Stomach (tissue), 9 donors: ENCODE measurements around the gene FMN1. TPM values are rescaled to one million over a fixed set of nuclear protein-coding genes. Genes with fewer than 3 reads are reported as not detected.

Source experiments
- DNase-seq, 2 donors: peaks; one replicate each; pipeline versions ENCODE4 v3.0.0 to v3.0.0-alpha.2; 2013 to 2019
- H3K27ac ChIP-seq, 5 donors: fragments of 200-600 bp in 4 of 5; sonication (generic) in 4 of 5; one replicate each; pipeline ENCODE4 v1.5.1; 2013 to 2019; ENCODE audit warnings: mild to moderate bottlenecking in 1 of 5, moderate library complexity in 1 of 5
- H3K27me3 ChIP-seq, 3 donors: fragments of 200-600 bp; sonication (generic); one replicate each; pipeline ENCODE4 v1.5.1; 2017 to 2019; ENCODE audit warnings: mixed run types in 1 of 3
- H3K36me3 ChIP-seq, 4 donors: fragments of 200-600 bp; sonication (generic); 1 replicate in 3 of 4; 2 replicates in 1 of 4; pipeline ENCODE4 v1.5.1; 2016 to 2019
- H3K4me1 ChIP-seq, 4 donors: fragments of 200-600 bp; sonication (generic); one replicate each; pipeline ENCODE4 v1.5.1; 2016 to 2019
- H3K4me3 ChIP-seq, 4 donors: fragments of 200-600 bp; sonication (generic) in 3 of 4; one replicate each; pipeline ENCODE4 v1.5.1; 2016 to 2019; ENCODE audit warnings: mild to moderate bottlenecking in 1 of 4
- H3K9me3 ChIP-seq, 4 donors: fragments of 200-600 bp; sonication (generic); one replicate each; pipeline ENCODE4 v1.5.1; 2016 to 2019
- CTCF ChIP-seq, 7 experiments: fragments of 450-650 bp in 4 of 7; fragments of 200-600 bp in 3 of 7; sonication (generic) in 3 of 7; IDR thresholded peaks; one replicate each; pipeline ENCODE4 v1.5.1; 2016 to 2019; ENCODE audit warnings: antibody characterized with exemption in 7 of 7, control low read depth in 2 of 7, mild to moderate bottlenecking in 1 of 7
- EP300 ChIP-seq: sonication (generic); formaldehyde crosslinking; IDR thresholded peaks from one replicate; pipeline ENCODE4 v1.6.1; 2017; ENCODE audit warnings: antibody characterized with exemption
- POLR2A ChIP-seq, 4 donors: fragments of 450-650 bp; IDR thresholded peaks; one replicate each; pipeline ENCODE4 v1.6.1; 2016; ENCODE audit warnings: antibody characterized with exemption in 4 of 4, control low read depth in 2 of 4, mild to moderate bottlenecking in 1 of 4, moderate library complexity in 1 of 4
- POLR2AphosphoS5 ChIP-seq, 3 donors: sonication (generic); formaldehyde crosslinking; IDR thresholded peaks; one replicate each; pipeline ENCODE4 v1.6.1; 2016; ENCODE audit warnings: antibody characterized with exemption in 3 of 3
- WGBS, 5 donors: extraction: QIAGEN DNeasy Blood & Tissue Kit in 3 of 5; methylation state at CpG; one replicate each; pipeline versions ENCODE4 v1.1.5 to v1.1.7; 2013 to 2018; 5-methylcytosine and 5-hydroxymethylcytosine counted together
- intact Hi-C: fragments of 100-400 bp; cut with DNase I; formaldehyde crosslinking; loops from one replicate; pipeline ENCODE4 v1.15.1; 2023; ENCODE audit warnings: low total_unique reads
- polyA plus RNA-seq, 3 donors: library from polyadenylated mRNA; stranded (reverse); fragments of 200-250 nt; gene quantifications; one replicate each; pipeline ENCODE4 v1.2.3, GENCODE V29; 2013
- total RNA-seq, 5 donors: library from RNA; depleted of rRNA; stranded (reverse); fragments of >200 nt; gene quantifications; one replicate each; pipeline versions ENCODE4 v1.1.0 to v1.2.3, GENCODE V29; 2014 to 2016
- donor health status: healthy with polysubstance abuse.
- donor health status: Bipolar disorder and iron deficiency.
- donor health status: healthy.

Gene FMN1
- total and polyA plus RNA-seq, 8 donors, result 0.40 to 58.0 (median 22.9) TPM

DNA sequence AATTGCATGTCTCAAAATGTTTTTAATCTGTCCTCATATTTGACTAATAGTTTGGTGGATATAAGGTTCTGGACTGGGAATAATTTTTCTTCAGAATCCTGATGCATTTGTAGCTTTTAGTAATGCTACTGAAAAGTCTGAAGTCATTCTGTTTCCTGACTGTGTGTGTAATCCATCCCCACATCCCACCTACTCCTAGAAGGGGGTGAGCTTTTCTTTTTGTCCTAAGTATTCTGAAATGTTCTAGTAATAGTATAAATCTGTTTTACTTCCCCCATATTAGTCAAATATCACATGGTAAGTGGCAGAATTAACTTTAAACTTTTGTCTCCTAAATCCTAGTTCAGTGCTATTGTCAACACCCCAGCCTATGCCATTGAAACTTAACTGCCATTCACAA is 313.9 kb downstream of the FMN1 start:
- Histone ChIP-seq H3K4me1 (peaks cover 0 to 25% (median 11%) of the 10 kb centered on the region in 4 donors), H3K27ac (peak overlapping the region in 1 of 5 donors; percentile 67), H3K4me3 (no peak overlapping the region), H3K36me3 (peaks cover 0 to 9% (median 0%) of the 10 kb centered on the region in 4 donors), H3K27me3 (no peaks in the 10 kb centered on the region), H3K9me3 (no peaks in the 10 kb centered on the region)
- no peak for TF ChIP-seq POLR2A (IDR thresholded peaks at IDR 0.05)
- TF ChIP-seq POLR2AphosphoS5 (IDR thresholded peaks at IDR 0.05), result no peak
- TF ChIP-seq CTCF (IDR thresholded peaks at IDR 0.05), result no peak
- TF ChIP-seq EP300, result no peak
- no peak for DNase-seq
- intact Hi-C loops, result no loop called here

- 69 to 90% (median 84%) methylated on average over 6 of the region's 6 CpGs for WGBS, 5 donors
- no peak for TF ChIP-seq EP300
- TF ChIP-seq POLR2A (IDR thresholded peaks at IDR 0.05), result no peak
- TF ChIP-seq CTCF (IDR thresholded peaks at IDR 0.05), result no peak
- TF ChIP-seq POLR2AphosphoS5 (IDR thresholded peaks at IDR 0.05), result no peak
- no peak overlapping the region for H3K4me3 ChIP-seq
- H3K27ac ChIP-seq, result peak overlapping the region in 2 of 5 donors; percentile 57 to 67
- H3K36me3 ChIP-seq, result peaks cover 0 to 5% (median 0%) of the 10 kb centered on the region in 4 donors
- DNase-seq, result no peak
- no peaks in the 10 kb centered on the region for H3K9me3 ChIP-seq
- intact Hi-C loops, result loop anchor here (10.0 kb wide), 1 partner anchor 55 kb away; no protein-coding TSS in a partner anchor
- H3K27me3 ChIP-seq, result no peaks in the 10 kb centered on the region
- peaks cover 0 to 25% (median 10%) of the 10 kb centered on the region in 4 donors for H3K4me1 ChIP-seq
Measured at GRCh38 chr15:32879980-32880379, 314.5 kb downstream of the FMN1 start.

- H3K27ac ChIP-seq, result peak overlapping the region in 4 of 5 donors; percentile 7 to 68 (median 36)
- peaks cover 0 to 3% (median 0%) of the 10 kb centered on the region in 4 donors for H3K36me3 ChIP-seq
- DNase-seq, result no peak
- H3K4me1 ChIP-seq, result peaks cover 0 to 26% (median 17%) of the 10 kb centered on the region in 4 donors
- 59 to 79% (median 67%) methylated on average over 5 of the region's 5 CpGs for WGBS, 5 donors
- TF ChIP-seq POLR2AphosphoS5 (IDR thresholded peaks at IDR 0.05) (peak in 1 of 3 donors; percentile 51), POLR2A (IDR thresholded peaks at IDR 0.05) (no peak)
- intact Hi-C loops, result loop anchor here (10.0 kb wide), 1 partner anchor 56 kb away; no protein-coding TSS in a partner anchor
- no peaks in the 10 kb centered on the region for H3K27me3 ChIP-seq
- no peaks in the 10 kb centered on the region for H3K9me3 ChIP-seq
- no peak overlapping the region for H3K4me3 ChIP-seq
Measured at GRCh38 chr15:32878869-32879805, 315.4 kb downstream of the FMN1 start.

- no peak for DNase-seq
- Histone ChIP-seq H3K4me1 (peaks cover 0 to 32% (median 17%) of the 10 kb centered on the region in 4 donors), H3K36me3 (peaks cover 0 to 3% (median 0%) of the 10 kb centered on the region in 4 donors), H3K27me3 (no peaks in the 10 kb centered on the region), H3K9me3 (no peaks in the 10 kb centered on the region), H3K4me3 (no peak overlapping the region), H3K27ac (peak overlapping the region in 4 of 5 donors; percentile 14 to 68 (median 32))
- intact Hi-C loops, result loop anchor here (10.0 kb wide), 1 partner anchor 56 kb away; no protein-coding TSS in a partner anchor
- no peak for TF ChIP-seq EP300
- TF ChIP-seq POLR2A (IDR thresholded peaks at IDR 0.05), result no peak
- no peak for TF ChIP-seq POLR2AphosphoS5 (IDR thresholded peaks at IDR 0.05)
- TF ChIP-seq CTCF (IDR thresholded peaks at IDR 0.05), result no peak
- WGBS, 5 donors, result 83 to 100% (median 97%) methylated on average over 1 of the region's 1 CpG
Measured at GRCh38 chr15:32878342-32878741, 316.2 kb downstream of the FMN1 start.
